OCI-LY3 (cell line): ENCODE results near the gene SUGP2.
"Not testable (repeated sequence)": the region's sequence is repeated elsewhere in the genome, so short reads cannot be mapped to it uniquely, and the experiment has no call there.

Source experiments
- CTCF ChIP-seq: fragments of 200-600, 300-600 bp; sonication (generic); IDR thresholded peaks from 2 replicates; pipeline ENCODE4 v1.5.1; 2014; ENCODE audit warnings: antibody characterized with exemption, low read length, low read depth
- EZH2phosphoT487 ChIP-seq: fragments of 200-600 bp; shearing (Covaris generic); IDR thresholded peaks from 2 replicates; pipeline ENCODE4 v1.6.1; 2018; ENCODE audit warnings: antibody characterized with exemption, mixed run types, low read depth

- not testable (repeated sequence) for TF ChIP-seq CTCF, EZH2phosphoT487
Measured at GRCh38 chr19:18952364-18953003, 80.8 kb downstream of the SUGP2 start.
